HG03025 (cell line): ENCODE measurements around the gene NWD2.
"Not testable (repeated sequence)": the region's sequence is repeated elsewhere in the genome, so short reads cannot be mapped to it uniquely, and the experiment has no call there.

Source experiments
- ATAC-seq: cut with Tn5 transposase; IDR thresholded peaks from one replicate; pipeline ENCODE4 v1.9.1; 2021; ENCODE audit warnings: mild to moderate bottlenecking, moderate library complexity; ENCODE audit not compliant: unreplicated experiment, low FRiP score

The NWD2 gene, protein sequence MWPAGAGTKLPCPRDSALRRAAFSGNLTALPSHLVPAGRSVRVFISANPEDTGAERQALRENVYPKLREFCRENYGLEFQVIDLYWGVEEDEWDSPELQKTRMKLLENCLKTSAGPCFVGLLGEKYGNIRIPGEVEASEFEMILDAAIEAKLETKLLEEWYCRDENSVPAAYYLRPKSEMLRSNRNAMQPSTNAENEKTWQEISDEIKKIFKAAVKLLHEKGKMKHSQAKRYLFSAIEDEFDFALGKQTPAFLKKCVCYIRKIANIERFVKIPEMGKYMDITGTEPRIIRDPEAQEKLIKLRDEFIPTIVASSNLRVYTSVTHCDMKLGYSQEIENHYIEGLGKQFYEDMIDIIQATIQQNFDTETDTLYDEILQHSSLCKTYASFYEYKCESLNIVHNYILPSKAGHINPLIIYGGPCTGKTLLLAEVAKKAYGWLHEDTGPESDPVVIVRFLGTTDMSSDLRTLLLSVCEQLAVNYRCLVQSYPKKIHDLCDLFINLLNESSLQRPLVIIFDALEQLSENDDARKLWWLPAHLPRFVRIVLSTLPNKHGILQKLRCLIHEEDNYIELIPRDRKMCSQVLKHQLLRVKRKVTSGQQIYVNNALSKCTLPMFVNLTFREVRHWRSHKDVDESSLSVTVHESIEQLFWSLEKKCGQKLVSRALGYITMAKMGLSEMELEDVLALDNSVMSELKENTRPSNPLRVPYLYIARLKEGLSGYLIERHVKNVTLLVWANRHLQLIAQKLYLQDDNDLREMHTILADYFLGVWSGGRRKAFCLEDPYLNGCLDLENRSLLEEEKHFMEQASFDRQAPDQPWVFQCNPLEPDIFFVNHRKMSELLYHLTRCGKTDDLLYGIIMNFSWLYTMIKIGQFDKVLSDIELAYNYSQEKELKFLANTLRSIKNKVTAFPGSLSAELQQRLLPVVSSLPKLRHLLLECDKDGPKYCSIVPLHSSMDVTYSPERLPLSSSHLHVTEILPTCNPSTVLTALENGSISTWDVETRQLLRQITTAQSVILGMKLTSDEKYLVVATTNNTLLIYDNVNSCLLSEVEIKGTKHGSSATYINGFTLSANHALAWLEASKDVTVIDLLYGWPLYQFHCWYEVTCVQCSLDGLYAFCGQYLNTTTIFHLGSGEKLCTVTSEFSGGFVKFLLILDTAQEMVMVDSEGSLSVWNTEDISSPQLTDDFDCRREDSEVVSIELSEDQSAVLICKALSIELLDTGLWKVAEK (N-terminal part only)

GRCh38 chr4:37244583-37245390 is at the start of gene NWD2:
Gene NWD2 (plus strand): TSS chr4:37244743. CDS start chr4:37245068, 325 bp downstream.
- no peak for ATAC-seq

- ATAC-seq: no peak
Observed at GRCh38 chr4:37197899-37198298, 46.6 kb upstream of the NWD2 start.

- not testable (repeated sequence) for ATAC-seq
Observed at GRCh38 chr4:37204740-37205139, 39.8 kb upstream of the NWD2 start.

GRCh38 chr4:37216209-37216608 is 28.3 kb upstream of the NWD2 start:
- no peak for ATAC-seq

DNA sequence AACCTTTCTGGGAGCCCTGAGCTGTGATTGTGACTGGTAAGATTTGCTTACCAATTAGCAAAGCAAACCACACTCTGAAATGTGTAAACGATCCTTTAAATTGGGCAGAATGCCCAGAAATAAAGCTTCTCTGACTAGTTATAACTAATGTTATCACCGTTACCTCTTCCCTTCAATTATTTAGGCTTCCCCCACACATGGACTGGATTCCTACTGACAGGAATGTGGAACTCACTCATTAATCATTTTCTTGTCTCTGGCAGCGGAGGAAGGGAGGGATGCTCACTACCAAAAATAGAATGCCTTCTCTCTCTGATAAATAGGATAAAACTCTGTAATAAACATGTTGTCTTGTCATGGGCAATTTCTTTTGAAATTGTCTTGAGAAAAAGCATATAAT is 25.3 kb upstream of the NWD2 start:
- no peak for ATAC-seq

DNA sequence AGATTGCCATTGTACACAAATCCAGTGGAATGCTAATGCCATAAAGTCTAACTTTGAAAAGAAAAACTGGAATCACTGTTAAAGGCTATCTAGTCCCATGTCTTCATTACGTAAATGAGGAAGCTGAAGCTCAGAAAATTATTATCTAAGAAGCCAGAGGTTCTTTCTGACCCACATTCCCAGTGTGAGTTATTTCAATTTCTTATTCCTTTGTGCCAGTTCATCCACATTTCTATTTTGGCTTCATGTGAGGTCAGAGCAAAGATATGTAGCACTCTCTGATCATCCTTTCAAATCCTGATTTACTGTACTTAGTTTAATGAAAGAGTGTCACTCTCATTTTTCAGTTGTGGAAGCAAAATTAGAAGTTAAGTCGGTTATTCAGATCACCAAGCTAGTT is 24.6 kb upstream of the NWD2 start:
- ATAC-seq: no peak

GRCh38 chr4:37220685-37221084 is 23.9 kb upstream of the NWD2 start:
- no peak for ATAC-seq

DNA sequence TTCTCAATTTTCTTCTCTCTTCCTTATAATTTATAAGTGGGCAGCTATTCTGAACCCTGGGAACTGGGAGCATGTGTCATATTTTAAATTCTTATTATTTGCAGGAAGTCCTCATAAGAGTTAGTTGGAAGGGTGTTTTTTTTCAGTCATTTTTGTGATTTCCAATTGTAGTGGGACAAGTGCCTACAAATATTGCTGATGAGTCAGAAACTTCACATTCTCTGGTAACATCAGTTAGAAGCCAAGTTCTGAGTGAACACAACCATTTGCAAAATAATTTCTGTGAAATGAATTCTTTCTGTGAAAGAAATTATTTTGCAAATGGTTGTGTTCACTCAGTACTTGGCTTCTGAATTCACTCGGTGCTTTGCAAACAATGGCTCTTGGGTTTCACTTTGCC is 20.8 kb upstream of the NWD2 start:
- ATAC-seq: no peak

DNA sequence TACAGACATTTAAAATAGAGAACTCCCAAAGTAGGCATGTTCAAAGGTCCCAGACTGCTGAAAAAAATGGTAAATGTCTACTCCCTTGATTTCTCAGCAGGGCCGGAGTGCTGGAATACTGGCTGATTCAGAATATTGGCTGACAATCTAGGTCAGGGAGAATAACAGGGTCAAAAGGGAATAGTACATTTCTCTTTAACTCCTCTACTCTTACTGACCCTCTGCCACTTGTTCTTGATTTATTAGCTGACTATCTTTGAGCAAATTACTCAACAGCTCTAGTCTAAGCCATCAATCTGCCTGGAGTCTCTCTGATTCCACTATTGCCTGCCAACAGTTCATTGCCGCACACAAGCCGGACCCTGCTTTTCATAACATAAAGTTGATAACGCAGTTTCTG is 19.7 kb upstream of the NWD2 start:
- no peak for ATAC-seq

DNA sequence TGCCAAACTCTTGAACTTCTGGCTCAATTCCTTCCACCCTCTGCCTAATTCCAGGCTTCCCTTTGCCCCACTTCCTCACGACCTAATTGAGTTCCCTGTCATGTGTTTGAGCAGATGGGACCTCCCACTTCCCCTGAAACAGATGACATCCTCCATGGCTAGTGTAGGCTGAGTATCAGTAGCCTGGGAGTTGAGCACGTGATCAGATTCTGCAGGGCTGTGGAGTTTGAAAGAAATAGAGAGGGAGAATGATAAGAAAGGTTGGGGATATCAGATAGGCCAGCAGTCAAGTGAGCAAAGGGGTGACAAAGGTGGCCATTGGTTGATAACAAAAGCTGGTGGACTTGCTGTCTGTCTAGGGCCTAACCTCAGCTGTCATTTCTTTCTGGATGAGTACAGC is 18.8 kb upstream of the NWD2 start:
- ATAC-seq: no peak

DNA sequence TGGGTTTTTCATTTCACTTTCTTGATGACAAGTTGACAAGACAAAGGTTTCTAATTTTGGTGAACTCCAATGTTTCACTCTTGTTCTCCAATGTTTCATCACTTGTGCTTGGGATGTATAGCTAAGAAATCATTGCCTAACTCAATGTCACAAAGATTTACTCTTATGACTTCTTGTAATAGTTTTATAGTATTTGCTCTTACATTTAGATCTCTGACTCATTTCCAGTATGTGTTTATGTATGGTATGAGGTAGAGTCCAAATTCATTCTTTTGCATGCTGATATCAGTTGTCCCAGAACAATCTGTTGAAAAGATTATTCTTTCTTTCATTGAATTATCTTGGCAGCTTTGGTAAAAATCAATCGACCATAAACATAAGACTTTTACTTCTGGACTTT is 12.2 kb upstream of the NWD2 start:
- no peak for ATAC-seq

GRCh38 chr4:37236165-37236564 is 8.4 kb upstream of the NWD2 start:
- no peak for ATAC-seq

DNA sequence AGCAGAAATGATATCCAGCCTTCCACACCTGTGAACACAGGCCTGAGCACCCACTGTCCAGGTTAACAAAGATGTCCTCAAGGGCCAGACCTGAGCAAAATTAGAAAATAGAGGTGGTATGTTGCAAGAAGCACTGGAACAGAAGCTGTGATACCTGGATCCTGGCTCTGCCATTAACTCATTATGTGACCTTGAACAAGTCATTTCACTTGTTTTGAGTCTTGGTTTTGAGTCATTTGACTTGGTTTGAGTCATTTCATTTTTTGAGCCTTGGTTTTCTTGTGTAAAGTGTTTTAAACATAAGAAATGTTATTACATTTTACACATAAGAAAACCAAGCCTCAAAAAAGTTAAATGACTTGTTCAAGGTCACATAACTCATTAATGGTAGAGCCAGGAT is 2.9 kb upstream of the NWD2 start:
- no peak for ATAC-seq

DNA sequence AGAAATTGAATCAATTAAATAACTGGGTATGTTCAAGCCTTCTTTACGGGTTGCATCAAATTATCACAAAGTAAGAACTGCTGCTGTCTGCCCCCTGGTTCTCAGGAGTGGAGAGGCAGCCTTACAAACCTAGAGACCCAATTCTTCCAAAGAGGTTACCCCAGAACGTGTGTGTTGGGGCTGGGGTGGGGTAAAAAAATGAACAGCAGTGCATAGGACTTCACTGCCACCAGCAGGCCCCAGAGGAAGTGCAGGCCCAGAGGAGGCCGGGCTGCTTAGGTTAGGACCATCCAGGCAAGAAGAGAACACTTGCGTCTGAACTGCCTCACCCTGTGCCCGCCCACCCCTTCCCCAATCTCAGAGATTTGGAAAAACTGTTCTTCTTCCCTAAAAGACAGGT is 1.5 kb upstream of the NWD2 start:
- ATAC-seq: no peak

- no peak for ATAC-seq
Observed at GRCh38 chr4:37243722-37244582, 591 bp upstream of the NWD2 start.

GRCh38 chr4:37245391-37245954 is 930 bp downstream of the NWD2 start:
- ATAC-seq: no peak

- ATAC-seq: no peak
Observed at GRCh38 chr4:37246891-37247290, 2.3 kb downstream of the NWD2 start.

DNA sequence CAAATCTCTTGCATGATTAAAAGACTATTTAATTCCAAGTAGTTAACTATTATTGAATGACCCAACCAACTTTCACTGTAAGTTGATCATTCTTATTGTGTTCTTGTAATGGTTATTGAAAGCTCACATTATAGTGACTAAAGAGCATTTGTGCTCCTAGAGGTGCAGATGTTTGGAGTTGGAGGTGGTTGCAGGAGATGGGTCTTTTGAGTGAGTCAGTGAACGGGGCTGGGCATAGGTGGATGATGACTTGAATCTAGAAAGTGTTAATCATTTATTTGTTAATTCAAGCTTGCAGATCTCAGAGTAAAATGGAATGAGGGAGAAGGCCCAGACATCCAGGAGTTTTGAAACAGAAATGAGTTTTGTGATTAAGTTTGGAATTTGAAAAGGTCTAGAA is 13.7 kb downstream of the NWD2 start:
- no peak for ATAC-seq

DNA sequence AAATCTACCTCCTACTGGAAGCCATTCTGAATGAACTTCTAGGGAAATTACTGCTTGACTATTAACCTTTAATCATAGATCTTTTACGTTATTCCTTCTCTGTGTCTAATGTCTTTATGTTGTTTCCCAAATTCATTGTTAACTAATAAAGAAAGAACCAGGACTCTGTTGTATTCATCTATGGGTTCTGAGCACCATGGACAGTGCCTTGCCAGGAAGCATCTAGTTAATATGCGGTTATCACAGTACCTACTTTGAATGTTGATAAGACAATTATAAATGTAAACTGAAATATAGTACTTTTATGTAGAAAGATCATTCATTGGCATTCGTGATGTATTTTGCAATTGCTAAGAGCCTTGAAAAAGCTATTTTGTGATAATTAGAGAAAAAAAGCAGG is 23.8 kb downstream of the NWD2 start:
- ATAC-seq: no peak
